Measurements from ENCODE around the gene KAT5. TPM values are rescaled to one million over a fixed set of nuclear protein-coding genes. Genes with fewer than 3 reads are reported as not detected.

KAT5 gene
- total RNA-seq, 1 donor from 2014 or later, result 72.2 TPM

Other genes starting within 250 kb of the KAT5 start
- gene MALAT1, start 213.2 kb upstream of the KAT5 start, total RNA-seq, result 343 and 1,362 TPM in 2 replicates
- gene SCYL1, start 187.2 kb upstream of the KAT5 start, total RNA-seq, result 81.2 and 101 TPM in 2 replicates
- 34.9 and 102 TPM in 2 replicates for gene LTBP3, start 153.9 kb upstream of the KAT5 start, total RNA-seq
- 72.0 and 141 TPM in 2 replicates for gene ZNRD2, start 141.8 kb upstream of the KAT5 start, total RNA-seq
- gene FAM89B, start 139.7 kb upstream of the KAT5 start, total RNA-seq, result 64.0 and 67.1 TPM in 2 replicates
- gene EHBP1L1, start 136.2 kb upstream of the KAT5 start, total RNA-seq, result 26.1 and 26.3 TPM in 2 replicates
- gene KCNK7, start 116.5 kb upstream of the KAT5 start, total RNA-seq, result 0.17 TPM in 1 of 2 replicates, not detected in the other
- 55.0 and 55.3 TPM in 2 replicates for gene MAP3K11, start 98.0 kb upstream of the KAT5 start, total RNA-seq
- gene PCNX3, start 96.5 kb upstream of the KAT5 start, total RNA-seq, result 35.9 and 41.6 TPM in 2 replicates
- 45.5 and 66.5 TPM in 2 replicates for gene SIPA1, start 74.2 kb upstream of the KAT5 start, total RNA-seq
- 63.6 and 73.0 TPM in 2 replicates for gene RELA, start 49.3 kb upstream of the KAT5 start, total RNA-seq
- gene RNASEH2C, start 8.5 kb downstream of the KAT5 start, total RNA-seq, result 76.7 and 81.1 TPM in 2 replicates
- 14.0 and 17.9 TPM in 2 replicates for gene AP5B1, start 68.7 kb downstream of the KAT5 start, total RNA-seq
- 4.8 and 12.5 TPM in 2 replicates for gene OVOL1, start 74.8 kb downstream of the KAT5 start, total RNA-seq
- 2.1 TPM in 1 of 2 replicates, not detected in the other for gene SNX32, start 121.7 kb downstream of the KAT5 start, total RNA-seq
- gene CFL1, start 145.9 kb downstream of the KAT5 start, total RNA-seq, result 2,195 and 2,365 TPM in 2 replicates
- gene MUS81, start 148.2 kb downstream of the KAT5 start, total RNA-seq, result 57.2 and 71.8 TPM in 2 replicates
- 45.1 and 94.7 TPM in 2 replicates for gene EFEMP2, start 160.5 kb downstream of the KAT5 start, total RNA-seq
- gene CTSW, start 167.6 kb downstream of the KAT5 start, total RNA-seq, result 0.51 and 1.2 TPM in 2 replicates
- 85.3 and 135 TPM in 2 replicates for gene FIBP, start 176.2 kb downstream of the KAT5 start, total RNA-seq
- 76.5 and 94.2 TPM in 2 replicates for gene CCDC85B, start 178.4 kb downstream of the KAT5 start, total RNA-seq
- 143 and 172 TPM in 2 replicates for gene FOSL1, start 188.1 kb downstream of the KAT5 start, total RNA-seq
- 6.6 and 12.4 TPM in 2 replicates for gene C11orf68, start 206.8 kb downstream of the KAT5 start, total RNA-seq
- gene DRAP1, start 207.2 kb downstream of the KAT5 start, total RNA-seq, result 225 TPM in 2 replicates
- not detected in 2 replicates for gene TSGA10IP, start 233.2 kb downstream of the KAT5 start, total RNA-seq
- gene SART1, start 249.5 kb downstream of the KAT5 start, total RNA-seq, result 28.8 and 30.2 TPM in 2 replicates

All from epithelial cell of proximal tubule (primary cell).